ENCODE results near the gene PPP4C.

The PPP4C gene

DNA sequence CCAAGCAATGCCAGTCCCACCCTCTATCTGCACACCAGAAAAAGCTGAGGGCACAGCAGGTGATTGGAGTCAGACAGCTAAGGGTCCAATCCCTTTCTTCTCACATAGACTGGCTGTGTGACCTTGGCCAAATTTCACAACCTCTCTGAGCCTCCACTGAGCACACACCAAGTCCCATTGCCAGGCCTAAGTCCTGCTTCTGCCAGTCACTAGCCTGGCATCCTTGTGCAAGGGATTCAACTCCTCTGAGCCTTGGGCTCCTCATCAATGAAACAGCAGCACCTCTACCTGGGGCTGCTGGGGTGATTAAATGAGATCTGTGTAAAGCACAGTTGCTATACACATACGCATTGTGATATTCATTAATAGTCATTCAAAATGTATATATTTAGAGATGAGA, 29.2 kb upstream of the PPP4C start:
- no peak overlapping the region for H3K4me3 ChIP-seq (ENCODE audit: low read length)
- TF ChIP-seq, protein P1, sequence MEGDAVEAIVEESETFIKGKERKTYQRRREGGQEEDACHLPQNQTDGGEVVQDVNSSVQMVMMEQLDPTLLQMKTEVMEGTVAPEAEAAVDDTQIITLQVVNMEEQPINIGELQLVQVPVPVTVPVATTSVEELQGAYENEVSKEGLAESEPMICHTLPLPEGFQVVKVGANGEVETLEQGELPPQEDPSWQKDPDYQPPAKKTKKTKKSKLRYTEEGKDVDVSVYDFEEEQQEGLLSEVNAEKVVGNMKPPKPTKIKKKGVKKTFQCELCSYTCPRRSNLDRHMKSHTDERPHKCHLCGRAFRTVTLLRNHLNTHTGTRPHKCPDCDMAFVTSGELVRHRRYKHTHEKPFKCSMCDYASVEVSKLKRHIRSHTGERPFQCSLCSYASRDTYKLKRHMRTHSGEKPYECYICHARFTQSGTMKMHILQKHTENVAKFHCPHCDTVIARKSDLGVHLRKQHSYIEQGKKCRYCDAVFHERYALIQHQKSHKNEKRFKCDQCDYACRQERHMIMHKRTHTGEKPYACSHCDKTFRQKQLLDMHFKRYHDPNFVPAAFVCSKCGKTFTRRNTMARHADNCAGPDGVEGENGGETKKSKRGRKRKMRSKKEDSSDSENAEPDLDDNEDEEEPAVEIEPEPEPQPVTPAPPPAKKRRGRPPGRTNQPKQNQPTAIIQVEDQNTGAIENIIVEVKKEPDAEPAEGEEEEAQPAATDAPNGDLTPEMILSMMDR (IDR thresholded peaks at IDR 0.05; ENCODE audit: insufficient read depth, low read depth, low read length, missing control alignments): no peak
- no peak for DNase-seq (ENCODE audit: low read depth)

DNA sequence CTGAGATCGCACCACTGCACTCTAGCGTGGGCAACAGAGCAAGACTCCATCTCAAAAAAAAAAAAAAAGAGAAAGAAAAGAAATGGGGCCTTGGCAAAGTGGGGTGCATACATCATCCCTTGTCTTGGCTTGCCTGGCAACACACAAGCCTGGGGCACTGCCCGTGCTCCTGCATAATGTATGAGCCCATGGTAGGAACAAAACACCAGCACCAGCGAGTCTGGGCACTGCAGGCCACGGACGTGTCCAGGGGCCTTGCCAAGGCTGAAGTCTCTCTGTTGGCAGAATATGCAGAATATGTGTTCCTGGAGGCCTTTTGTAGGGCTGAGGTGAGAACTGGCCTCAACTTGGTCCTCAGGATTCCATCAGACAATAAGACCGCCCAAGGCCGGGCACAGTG, 25.9 kb upstream of the PPP4C start:
- TF ChIP-seq, protein P1 (IDR thresholded peaks at IDR 0.05; ENCODE audit: insufficient read depth, low read depth, low read length, missing control alignments): no peak
- H3K4me3 ChIP-seq (ENCODE audit: low read length): no peak overlapping the region
- DNase-seq (ENCODE audit: low read depth): no peak

DNA sequence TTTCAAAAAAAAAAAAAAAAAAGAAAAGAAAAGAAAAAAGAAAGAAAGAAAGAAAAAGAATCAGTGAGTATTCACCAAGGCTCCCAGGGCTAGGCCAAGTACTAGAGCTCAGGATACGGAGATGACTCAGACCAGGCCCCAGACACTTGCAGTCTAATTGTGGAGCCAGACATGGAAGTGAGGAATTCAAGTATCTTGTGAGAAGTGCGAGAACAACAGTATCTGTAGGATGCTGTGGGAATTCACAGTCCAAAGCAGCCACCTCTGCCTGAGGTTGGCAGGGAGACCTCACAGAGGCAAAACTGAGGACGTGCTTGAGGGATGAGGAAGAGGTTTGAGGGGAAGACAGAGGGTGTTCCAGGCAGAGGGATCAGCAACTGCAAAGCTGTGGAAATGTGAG, 24.3 kb upstream of the PPP4C start:
- DNase-seq (ENCODE audit: low read depth): peak; percentile 40
- TF ChIP-seq, protein P1 (IDR thresholded peaks at IDR 0.05; ENCODE audit: insufficient read depth, low read depth, low read length, missing control alignments): no peak
- H3K4me3 ChIP-seq (ENCODE audit: low read length): no peak overlapping the region

- H3K4me3 ChIP-seq (ENCODE audit: low read length): peak overlapping the region; percentile 65
- DNase-seq (ENCODE audit: low read depth): peak; percentile 91
- TF ChIP-seq, protein P1 (IDR thresholded peaks at IDR 0.05; ENCODE audit: insufficient read depth, low read depth, low read length, missing control alignments): no peak
These were observed 23.0 kb upstream of the PPP4C start for GRCh38 chr16:30052671-30053372.

DNA sequence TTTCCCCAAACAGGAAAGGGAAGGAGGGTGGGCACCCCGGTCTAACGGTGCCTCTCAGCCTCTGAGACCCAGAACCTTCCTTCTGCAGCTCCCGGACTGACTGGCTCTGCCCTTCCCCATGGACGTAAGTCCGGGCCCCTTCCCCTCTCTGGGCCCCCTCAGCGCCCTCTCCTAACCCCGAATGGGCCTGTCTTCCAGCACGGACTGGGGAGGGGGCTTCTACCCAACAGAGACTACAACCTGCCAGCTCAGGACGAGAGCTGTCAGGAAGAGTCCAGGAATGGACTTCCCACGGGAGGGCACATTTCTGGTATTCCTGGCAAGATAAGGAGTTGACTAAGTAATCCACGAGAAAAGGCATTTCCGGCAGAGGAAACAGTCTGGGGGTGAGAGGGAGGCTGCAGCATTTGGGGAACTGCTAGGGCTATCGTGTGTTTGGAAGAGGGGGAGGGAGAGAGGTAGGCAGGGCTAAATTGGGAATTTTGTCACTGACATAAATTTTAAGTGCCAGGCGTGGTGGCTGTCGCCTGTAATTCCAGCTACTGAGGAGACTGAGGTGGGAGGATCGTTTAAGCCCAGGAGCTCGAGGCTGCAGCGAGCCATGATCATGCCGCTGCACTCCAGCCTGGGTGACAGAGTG, 22.3 kb upstream of the PPP4C start:
- no peak for DNase-seq (ENCODE audit: low read depth)
- TF ChIP-seq, protein P1 (IDR thresholded peaks at IDR 0.05; ENCODE audit: insufficient read depth, low read depth, low read length, missing control alignments): no peak
- H3K4me3 ChIP-seq (ENCODE audit: low read length): peak overlapping the region; percentile 65

- DNase-seq (ENCODE audit: low read depth): no peak
- H3K4me3 ChIP-seq (ENCODE audit: low read length): no peak overlapping the region
- TF ChIP-seq, protein P1 (IDR thresholded peaks at IDR 0.05; ENCODE audit: insufficient read depth, low read depth, low read length, missing control alignments): no peak
These were observed 21.3 kb upstream of the PPP4C start for GRCh38 chr16:30054451-30054850.

All from epithelial cell of esophagus (primary cell).